ENCODE measurements around the gene PANX2. TPM values are rescaled to one million over a fixed set of nuclear protein-coding genes. Genes with fewer than 3 reads are reported as not detected.

The PANX2 gene
- total and polyA plus RNA-seq, 2 donors (not counting 1 experiment from before 2014, with no cell fraction given): 0.04 to 0.59 TPM

DNA sequence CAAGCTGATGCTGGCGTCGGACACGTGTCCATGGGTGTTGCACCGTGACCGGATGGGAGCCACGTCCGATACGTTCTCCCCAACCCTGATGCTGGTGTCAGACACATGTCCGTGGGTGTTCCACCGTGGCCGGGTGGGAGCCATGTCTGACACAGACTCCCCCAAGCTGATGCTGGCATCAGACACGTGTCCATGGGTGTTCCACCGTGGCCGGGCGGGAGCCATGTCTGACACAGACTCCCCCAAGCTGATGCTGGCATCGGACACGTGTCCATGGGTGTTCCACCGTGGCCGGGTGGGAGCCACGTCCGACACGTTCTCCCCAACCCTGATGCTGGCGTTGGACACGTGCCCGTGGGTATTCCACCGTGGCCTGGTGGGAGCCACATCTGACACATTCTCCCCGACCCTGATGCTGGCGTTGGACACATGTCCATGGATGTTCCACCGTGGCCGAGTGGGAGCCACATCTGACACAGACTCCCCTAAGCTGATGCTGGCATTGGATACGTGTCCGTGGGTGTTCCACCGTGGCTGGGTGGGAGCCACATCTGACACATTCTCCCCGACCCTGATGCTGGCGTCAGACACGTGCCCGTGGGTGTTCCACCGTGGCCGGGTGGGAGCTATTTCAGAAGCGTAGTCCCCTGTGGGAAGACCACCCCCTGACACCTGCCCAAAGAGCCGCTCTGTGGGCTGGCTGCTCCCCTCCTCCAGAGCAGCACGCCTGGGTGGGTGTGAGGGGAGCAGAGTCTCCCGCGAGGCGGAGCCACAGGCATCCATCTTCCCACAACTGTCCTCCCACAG is 50.3 kb downstream of the PANX2 start:
- peaks cover 6% of the 10 kb centered on the region for H4K20me1 ChIP-seq (ENCODE audit: control insufficient read depth, insufficient read depth, low read length, poor library complexity, severe bottlenecking)
- H3K9ac ChIP-seq (ENCODE audit: low read length): no peak overlapping the region
- H3K4me3 Mint-ChIP-seq: no peak overlapping the region
- no peaks in the 10 kb centered on the region for H3K27me3 Mint-ChIP-seq
- H3K4me1 Mint-ChIP-seq: no peaks in the 10 kb centered on the region
- no peak overlapping the region for H3K4me3 ChIP-seq (ENCODE audit: control extremely low read depth in 1 of 5, extremely low read depth in 1 of 5, insufficient read depth in 1 of 5, low read depth in 2 of 5, low read length in 4 of 5)
- 98% methylated on average over 40 of the region's 45 CpGs for WGBS (ENCODE audit: insufficient coverage)
- no peak overlapping the region for H2AFZ ChIP-seq (ENCODE audit: insufficient read depth, low read depth, low read length, poor library complexity, severe bottlenecking)
- intact Hi-C loops (cut with micrococcal nuclease): no loop called here
- no peaks in the 10 kb centered on the region for H3K4me1 ChIP-seq (ENCODE audit: control insufficient read depth in 2 of 2, insufficient read depth in 2 of 2, low read length in 2 of 2)
- DNase-seq (no peak), ATAC-seq (ENCODE audit: low read depth) (no peak)
- no peak overlapping the region for H3K27ac ChIP-seq (ENCODE audit: low read length in 2 of 2)
- no peaks in the 10 kb centered on the region for H3K9me3 ChIP-seq (ENCODE audit: control extremely low read depth in 1 of 3, control insufficient read depth in 2 of 3, insufficient read depth in 1 of 3, low read length in 2 of 3)
- no peak for TF ChIP-seq EZH2 (IDR thresholded peaks at IDR 0.05; ENCODE audit: borderline replicate concordance, insufficient read depth, low read depth, low read length, poor library complexity, severe bottlenecking)
- TF ChIP-seq, protein P1, sequence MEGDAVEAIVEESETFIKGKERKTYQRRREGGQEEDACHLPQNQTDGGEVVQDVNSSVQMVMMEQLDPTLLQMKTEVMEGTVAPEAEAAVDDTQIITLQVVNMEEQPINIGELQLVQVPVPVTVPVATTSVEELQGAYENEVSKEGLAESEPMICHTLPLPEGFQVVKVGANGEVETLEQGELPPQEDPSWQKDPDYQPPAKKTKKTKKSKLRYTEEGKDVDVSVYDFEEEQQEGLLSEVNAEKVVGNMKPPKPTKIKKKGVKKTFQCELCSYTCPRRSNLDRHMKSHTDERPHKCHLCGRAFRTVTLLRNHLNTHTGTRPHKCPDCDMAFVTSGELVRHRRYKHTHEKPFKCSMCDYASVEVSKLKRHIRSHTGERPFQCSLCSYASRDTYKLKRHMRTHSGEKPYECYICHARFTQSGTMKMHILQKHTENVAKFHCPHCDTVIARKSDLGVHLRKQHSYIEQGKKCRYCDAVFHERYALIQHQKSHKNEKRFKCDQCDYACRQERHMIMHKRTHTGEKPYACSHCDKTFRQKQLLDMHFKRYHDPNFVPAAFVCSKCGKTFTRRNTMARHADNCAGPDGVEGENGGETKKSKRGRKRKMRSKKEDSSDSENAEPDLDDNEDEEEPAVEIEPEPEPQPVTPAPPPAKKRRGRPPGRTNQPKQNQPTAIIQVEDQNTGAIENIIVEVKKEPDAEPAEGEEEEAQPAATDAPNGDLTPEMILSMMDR (IDR thresholded peaks at IDR 0.05): no peak
- no peak overlapping the region for H3K4me2 ChIP-seq (replicated peaks; ENCODE audit: low read depth, low read length, poor library complexity, severe bottlenecking)
- peaks cover under 1% of the 10 kb centered on the region for H3K79me2 ChIP-seq (ENCODE audit: control insufficient read depth, insufficient read depth, low read length)
- H3K9me3 Mint-ChIP-seq (ENCODE audit: insufficient read depth): no peaks in the 10 kb centered on the region
- CTCF ChIA-PET: interaction anchor here (1.2 to 3.5 kb wide), 3 partner anchors 71 to 291 kb away, joined by 3 to 11 read pairs (median 4); no protein-coding TSS in a partner anchor
- peaks cover 0 to 77% of the 10 kb centered on the region in 2 experiments for H3K36me3 ChIP-seq (replicated peaks in 1 of 2; ENCODE audit: control extremely low read depth in 1 of 2, control insufficient read depth in 1 of 2, extremely low read depth in 1 of 2, insufficient read depth in 2 of 2, low read length in 1 of 2)
- no peak overlapping the region for H3K27ac Mint-ChIP-seq
- no peaks in the 10 kb centered on the region for H3K27me3 ChIP-seq (replicated peaks in 1 of 4; ENCODE audit: control extremely low read depth in 1 of 4, control insufficient read depth in 3 of 4, insufficient read depth in 4 of 4, low read length in 3 of 4)
- POLR2A ChIA-PET: interaction anchor here (0.7 kb wide), 1 partner anchor 30 kb away, joined by 3 read pairs; no protein-coding TSS in a partner anchor
